Chondrocyte (in vitro differentiated cells): ENCODE data around the gene RBPMS2. TPM values are rescaled to one million over a fixed set of nuclear protein-coding genes. Genes with fewer than 3 reads are reported as not detected.
A peak's percentile ranks its signal among the peaks of the same experiment; 100 is the strongest.

Experiments
- DNase-seq: peaks from one replicate; pipeline ENCODE4 v3.0.0; 2021; ENCODE audit warnings: mixed read lengths, low spot score
- H3K27ac Mint-ChIP-seq: one replicate; pipeline ENCODE4 v1.8.0; 2021; ENCODE audit warnings: mild to moderate bottlenecking, moderate library complexity, mixed read lengths; ENCODE audit not compliant: unreplicated experiment
- H3K27me3 Mint-ChIP-seq: 2 replicates; pipeline ENCODE4 v1.8.0; 2021; ENCODE audit warnings: low read depth, mixed read lengths
- H3K36me3 Mint-ChIP-seq: 2 replicates; pipeline ENCODE4 v1.8.0; 2021; ENCODE audit warnings: low read depth, mixed read lengths
- H3K4me1 Mint-ChIP-seq: 2 replicates; pipeline ENCODE4 v1.8.0; 2021; ENCODE audit warnings: low read depth, mild to moderate bottlenecking, mixed read lengths
- H3K4me3 Mint-ChIP-seq: one replicate; pipeline ENCODE4 v1.8.0; 2021; ENCODE audit warnings: mild to moderate bottlenecking, moderate library complexity, mixed read lengths; ENCODE audit not compliant: unreplicated experiment
- H3K9me3 Mint-ChIP-seq: 2 replicates; pipeline ENCODE4 v1.8.0; 2021; ENCODE audit warnings: low read depth, mixed read lengths
- total RNA-seq: library from RNA; stranded (reverse); gene quantifications from 3 replicates; pipeline ENCODE4 v1.2.1, GENCODE V29; 2021
- TF ChIP-seq, protein P1 (sequence below): fragments of 200-600 bp; sonication (generic); IDR thresholded peaks from 2 replicates; pipeline ENCODE4 v1.5.0; 2021; ENCODE audit warnings: antibody characterized with exemption, mild to moderate bottlenecking, moderate library complexity

Gene RBPMS2
- total RNA-seq, 1 donor from 2014 or later: 4.7 TPM

DNA sequence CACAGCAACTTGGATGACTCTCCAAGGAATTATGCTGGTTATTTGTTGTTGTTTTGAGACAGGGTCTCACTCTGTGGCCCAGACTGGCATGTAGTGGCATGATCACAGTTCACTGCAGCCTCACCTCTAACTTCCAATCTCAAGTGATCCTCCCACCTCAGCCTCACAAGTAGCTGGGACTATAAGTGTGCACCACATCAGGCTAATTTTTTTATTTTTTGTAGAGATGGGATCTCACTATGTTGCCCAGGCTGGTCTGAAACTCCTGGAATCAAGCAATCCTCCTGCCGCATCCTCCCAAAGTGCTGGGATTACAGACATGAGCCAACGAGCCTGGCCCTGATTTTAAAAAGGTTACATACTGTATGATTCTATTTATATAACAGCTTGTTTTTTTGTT, 63.0 kb downstream of the RBPMS2 start:
- DNase-seq: no peak
- no peak overlapping the region for H3K4me3 Mint-ChIP-seq
- TF ChIP-seq, protein P1, sequence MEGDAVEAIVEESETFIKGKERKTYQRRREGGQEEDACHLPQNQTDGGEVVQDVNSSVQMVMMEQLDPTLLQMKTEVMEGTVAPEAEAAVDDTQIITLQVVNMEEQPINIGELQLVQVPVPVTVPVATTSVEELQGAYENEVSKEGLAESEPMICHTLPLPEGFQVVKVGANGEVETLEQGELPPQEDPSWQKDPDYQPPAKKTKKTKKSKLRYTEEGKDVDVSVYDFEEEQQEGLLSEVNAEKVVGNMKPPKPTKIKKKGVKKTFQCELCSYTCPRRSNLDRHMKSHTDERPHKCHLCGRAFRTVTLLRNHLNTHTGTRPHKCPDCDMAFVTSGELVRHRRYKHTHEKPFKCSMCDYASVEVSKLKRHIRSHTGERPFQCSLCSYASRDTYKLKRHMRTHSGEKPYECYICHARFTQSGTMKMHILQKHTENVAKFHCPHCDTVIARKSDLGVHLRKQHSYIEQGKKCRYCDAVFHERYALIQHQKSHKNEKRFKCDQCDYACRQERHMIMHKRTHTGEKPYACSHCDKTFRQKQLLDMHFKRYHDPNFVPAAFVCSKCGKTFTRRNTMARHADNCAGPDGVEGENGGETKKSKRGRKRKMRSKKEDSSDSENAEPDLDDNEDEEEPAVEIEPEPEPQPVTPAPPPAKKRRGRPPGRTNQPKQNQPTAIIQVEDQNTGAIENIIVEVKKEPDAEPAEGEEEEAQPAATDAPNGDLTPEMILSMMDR: no peak
- no peaks in the 10 kb centered on the region for H3K36me3 Mint-ChIP-seq
- no peak overlapping the region for H3K27ac Mint-ChIP-seq
- no peaks in the 10 kb centered on the region for H3K4me1 Mint-ChIP-seq
- no peaks in the 10 kb centered on the region for H3K27me3 Mint-ChIP-seq
- H3K9me3 Mint-ChIP-seq: no peaks in the 10 kb centered on the region

GRCh38 chr15:64710676-64711428, 64.5 kb downstream of the RBPMS2 start:
- Mint-ChIP-seq H3K9me3 (no peaks in the 10 kb centered on the region), H3K4me1 (no peaks in the 10 kb centered on the region), H3K27me3 (no peaks in the 10 kb centered on the region), H3K27ac (no peak overlapping the region), H3K36me3 (no peaks in the 10 kb centered on the region), H3K4me3 (no peak overlapping the region)
- TF ChIP-seq, protein P1: no peak
- DNase-seq: no peak

- H3K4me3 Mint-ChIP-seq: no peak overlapping the region
- no peak for DNase-seq
- H3K27ac Mint-ChIP-seq: no peak overlapping the region
- peaks cover 21% of the 10 kb centered on the region for H3K4me1 Mint-ChIP-seq
- TF ChIP-seq, protein P1: no peak
- no peaks in the 10 kb centered on the region for H3K9me3 Mint-ChIP-seq
- H3K27me3 Mint-ChIP-seq: no peaks in the 10 kb centered on the region
- H3K36me3 Mint-ChIP-seq: no peaks in the 10 kb centered on the region
Measured at GRCh38 chr15:64706011-64706911, 69.1 kb downstream of the RBPMS2 start.

GRCh38 chr15:64705006-64705405, 70.4 kb downstream of the RBPMS2 start:
- H3K4me3 Mint-ChIP-seq: no peak overlapping the region

DNA sequence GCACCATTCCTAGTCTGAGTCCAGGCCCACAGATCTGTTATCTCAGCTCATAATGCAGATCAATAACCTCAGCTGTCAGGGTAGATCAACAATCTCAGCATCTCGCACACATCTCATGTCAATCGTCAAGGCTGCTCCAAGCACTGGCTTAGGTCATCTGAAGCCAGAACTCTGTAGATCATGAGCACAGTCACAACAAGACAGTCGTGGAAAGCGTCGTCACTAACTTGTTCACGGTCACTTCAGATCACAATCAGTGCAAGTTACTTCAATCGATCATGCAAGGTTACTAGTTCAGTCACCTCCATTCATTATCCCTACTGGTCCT, 71.8 kb downstream of the RBPMS2 start:
- H3K27me3 Mint-ChIP-seq: no peaks in the 10 kb centered on the region
- peak overlapping the region; percentile 85 for H3K4me3 Mint-ChIP-seq
- H3K36me3 Mint-ChIP-seq: no peaks in the 10 kb centered on the region
- DNase-seq: no peak
- H3K4me1 Mint-ChIP-seq: peaks cover 48% of the 10 kb centered on the region
- H3K27ac Mint-ChIP-seq: peak overlapping the region; percentile 91
- no peaks in the 10 kb centered on the region for H3K9me3 Mint-ChIP-seq
- TF ChIP-seq, protein P1: no peak

More at GRCh38 chr15:64705006-64705405, 70.4 kb downstream of the RBPMS2 start:
- DNase-seq: no peak
- H3K4me1 Mint-ChIP-seq: peaks cover 34% of the 10 kb centered on the region
- H3K27me3 Mint-ChIP-seq: no peaks in the 10 kb centered on the region
- no peaks in the 10 kb centered on the region for H3K36me3 Mint-ChIP-seq
- H3K9me3 Mint-ChIP-seq: no peaks in the 10 kb centered on the region
- no peak overlapping the region for H3K27ac Mint-ChIP-seq
- TF ChIP-seq, protein P1: no peak
